Spleen (tissue), 7 donors: ENCODE results near the gene RGS19.

ENCODE experiments used
- CTCF ChIP-seq, 11 experiments: fragments of 200-600 bp in 7 of 11; fragments of 450-650 bp in 4 of 11; sonication (generic) in 4 of 11; IDR thresholded peaks in 8 of 11; conservative IDR thresholded peaks in 3 of 11; 1 replicate in 7 of 11; 2 replicates in 4 of 11; pipeline versions ENCODE4 v1.4.0 to v1.8.0; 2016 to 2021; ENCODE audit warnings: antibody characterized with exemption in 11 of 11, inconsistent platforms in 4 of 11, mild to moderate bottlenecking in 1 of 11
- POLR2A ChIP-seq, 3 donors: fragments of 450-650 bp; IDR thresholded peaks; one replicate each; pipeline ENCODE4 v1.5.1; 2017; ENCODE audit warnings: antibody characterized with exemption in 3 of 3, mild to moderate bottlenecking in 1 of 3
- POLR2AphosphoS5 ChIP-seq, 3 donors: sonication (generic); formaldehyde crosslinking; IDR thresholded peaks; one replicate each; pipeline ENCODE4 v1.5.1; 2017; ENCODE audit warnings: antibody characterized with exemption in 3 of 3
- donor health status: DM: no; HTN: no; CAD: no; lungs with moderate emphysema.
- donor health status: DM: no; HTN: no; CAD: no.
- donor health status: DM: no; HTN: no; CAD: no.

DNA sequence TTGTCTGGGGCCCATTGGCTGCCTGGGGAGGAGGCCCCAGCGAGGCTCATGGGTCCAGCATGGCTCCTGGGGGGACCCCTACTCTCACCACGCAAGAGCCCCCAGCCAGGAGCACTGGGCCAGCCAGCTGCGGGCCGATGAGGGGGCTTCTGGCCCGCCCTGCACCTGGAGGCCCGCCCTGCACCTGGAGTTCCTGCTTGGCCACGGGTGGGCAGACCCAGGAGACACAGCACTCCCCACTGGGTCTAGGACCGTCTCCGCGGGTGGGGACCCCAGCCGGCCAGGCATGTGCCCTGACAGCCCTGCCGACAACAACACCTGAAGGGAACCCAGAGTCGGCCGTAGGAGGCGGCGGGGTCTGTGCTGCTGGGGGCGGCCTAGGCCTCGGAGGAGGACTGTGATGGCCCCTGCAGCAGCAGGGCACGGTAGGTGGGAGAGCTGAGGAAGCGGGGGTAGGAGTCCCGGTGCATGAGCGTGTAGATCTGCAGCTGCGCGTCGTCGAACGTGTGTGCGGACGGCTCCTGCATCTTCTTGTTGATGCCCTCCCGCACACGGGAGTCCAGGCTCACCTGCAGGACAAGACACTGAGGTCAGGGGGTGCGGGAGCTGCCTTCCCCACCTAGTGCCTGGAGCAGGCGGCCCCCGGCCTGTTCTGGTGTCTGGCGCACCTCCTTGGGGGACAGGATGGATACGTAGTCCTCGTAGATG, 5.7 kb downstream of the RGS19 start:
- no peak for TF ChIP-seq CTCF (IDR thresholded peaks at IDR 0.05 in 8 of 11, conservative IDR thresholded peaks at IDR 0.05 in 3 of 11)
- no peak for TF ChIP-seq POLR2A (IDR thresholded peaks at IDR 0.05)
- TF ChIP-seq POLR2AphosphoS5 (IDR thresholded peaks at IDR 0.05): peak; percentile 32 to 67 (median 49)
